HepG2 (cell line): ENCODE results near the gene USP38. TPM values are rescaled to one million over a fixed set of nuclear protein-coding genes. Genes with fewer than 3 reads are reported as not detected.

ENCODE experiments used
- ATAC-seq: fragments of 200-7000 bp; cut with Tn5 transposase; 3 replicates; pipeline ENCODE4 v1.9.1; 2020; ENCODE audit warnings: mild to moderate bottlenecking, moderate library complexity
- BruUV-seq: library from RNA; stranded (reverse); fragments of 400-500 nt; replicated peaks from 2 replicates; lab custom pipeline; 2021; lab: Mats Ljungman, UMichigan
- CTCF ChIA-PET: fragments of 300-600 bp; formaldehyde crosslinking; extraction: SDS; loops from one replicate; lab custom pipeline; 2021; ENCODE audit warnings: low total read pairs, inconsistent platforms, low intra/inter-chr PET ratio; lab: Yijun Ruan, JAX
- POLR2A ChIA-PET: fragments of 350-600 bp; sonication (Branson Sonifier 250); formaldehyde crosslinking; loops from one replicate; lab custom pipeline; 2020; ENCODE audit warnings: antibody characterized with exemption, inconsistent platforms; lab: Yijun Ruan, JAX
- DNase-seq: peaks from one replicate; pipeline ENCODE4 v3.0.0-alpha.2; 2015; ENCODE audit warnings: low spot score
- FAIRE-seq: peaks from 3 replicates; lab custom pipeline; 2011; peaks lifted over from hg19 to GRCh38; lab: Jason Lieb, UNC
- H2AFZ ChIP-seq: one replicate; pipeline ENCODE4 v1.6.1; 2011; ENCODE audit warnings: low read length, inconsistent platforms
- H3K27ac ChIP-seq: fragments of 300-600 bp; 3 replicates; pipeline ENCODE4 v1.8.0; 2011; ENCODE audit warnings: mixed run types, mild to moderate bottlenecking, mixed read lengths, low read length, inconsistent platforms; ENCODE audit not compliant: insufficient read depth; ENCODE audit errors: extremely low read length
- H3K27me3 ChIP-seq, 2 experiments: fragments of 200-600 bp in 1 of 2; 2 replicates in 1 of 2; 3 replicates in 1 of 2; pipeline versions ENCODE4 v1.6.0 to v1.8.0; 2011; ENCODE audit warnings: low read length in 2 of 2, mild to moderate bottlenecking in 2 of 2, moderate library complexity in 2 of 2, inconsistent platforms in 1 of 2; ENCODE audit not compliant: insufficient read depth in 2 of 2, control insufficient read depth in 1 of 2
- H3K36me3 ChIP-seq, 2 experiments: fragments of 200-600 bp in 1 of 2; replicated peaks in 1 of 2; 2 replicates in 1 of 2; 3 replicates in 1 of 2; pipeline versions ENCODE4 v1.5.1 to v1.8.0; 2011; ENCODE audit warnings: low read length in 2 of 2, inconsistent platforms in 1 of 2; ENCODE audit not compliant: insufficient read depth in 2 of 2, control insufficient read depth in 1 of 2
- H3K4me1 ChIP-seq: 2 replicates; pipeline ENCODE4 v1.5.1; 2012; ENCODE audit warnings: low read length, inconsistent platforms; ENCODE audit not compliant: insufficient read depth
- H3K4me2 ChIP-seq: 2 replicates; pipeline ENCODE4 v1.6.0; 2011; ENCODE audit warnings: low read depth, low read length, inconsistent platforms
- H3K4me3 ChIP-seq, 3 experiments: fragments of 200-600 bp in 1 of 3; sonication (generic), shearing (Covaris generic) in 1 of 3; replicated peaks in 1 of 3; 2 replicates each; pipeline ENCODE4 v1.5.1; 2011 to 2016; ENCODE audit warnings: low read length in 3 of 3, inconsistent platforms in 2 of 3, low read depth in 2 of 3, mild to moderate bottlenecking in 2 of 3, control low read depth in 1 of 3, mixed read lengths in 1 of 3; ENCODE audit not compliant: insufficient read depth in 1 of 3
- H3K79me2 ChIP-seq: one replicate; pipeline ENCODE4 v1.6.1; 2011; ENCODE audit warnings: low read length, inconsistent platforms; ENCODE audit not compliant: insufficient read depth
- H3K9ac ChIP-seq: 2 replicates; pipeline ENCODE4 v1.6.0; 2011; ENCODE audit warnings: mild to moderate bottlenecking, low read depth, low read length, inconsistent platforms; ENCODE audit not compliant: insufficient read depth
- H3K9me3 ChIP-seq: 2 replicates; pipeline ENCODE4 v1.5.1; 2012; ENCODE audit warnings: mild to moderate bottlenecking, low read length
- H4K20me1 ChIP-seq: 2 replicates; pipeline ENCODE4 v1.6.0; 2011; ENCODE audit warnings: inconsistent platforms, mild to moderate bottlenecking, low read length, moderate library complexity; ENCODE audit not compliant: insufficient read depth
- IRX3 ChIP-seq: sonication (generic); formaldehyde crosslinking; IDR thresholded peaks from 2 replicates; pipeline ENCODE4 v1.8.1; 2023; ENCODE audit warnings: mild to moderate bottlenecking, low read depth, missing genetic modification reagents, borderline replicate concordance
- NFE2L2 ChIP-seq: fragments of 150-350 bp; IDR thresholded peaks from 2 replicates; pipeline ENCODE4 v1.6.1; 2014; ENCODE audit warnings: low read length
- PAF1 ChIP-seq: IDR thresholded peaks from 2 replicates; pipeline ENCODE4 v1.6.1; 2016; ENCODE audit warnings: missing genetic modification reagents, missing compliant biosample characterization
- RNF2 ChIP-seq: fragments of 450-650 bp; conservative IDR thresholded peaks from 2 replicates; pipeline ENCODE4 v1.6.1; 2016; ENCODE audit warnings: low read depth
- ZKSCAN1 ChIP-seq: fragments of 150-350 bp; IDR thresholded peaks from 2 replicates; pipeline ENCODE4 v1.6.1; 2014; ENCODE audit warnings: low read length
- ZNF317 ChIP-seq: sonication (generic); formaldehyde crosslinking; IDR thresholded peaks from 2 replicates; pipeline ENCODE4 v1.5.0; 2020; ENCODE audit warnings: mild to moderate bottlenecking, missing genetic modification reagents
- ZNF337 ChIP-seq: sonication (generic); formaldehyde crosslinking; IDR thresholded peaks from 2 replicates; pipeline ENCODE4 v1.5.1; 2020; ENCODE audit warnings: missing genetic modification reagents, low read depth, mild to moderate bottlenecking, borderline replicate concordance
- WGBS: methylation state at CpG from one replicate; pipeline ENCODE4 v1.1.6; 2017; ENCODE audit warnings: low lambda C conversion rate; 5-methylcytosine and 5-hydroxymethylcytosine counted together
- in situ Hi-C: cut with HindIII; loops from 2 replicates; pipeline ENCODE4 v1.10.0; 2017; ENCODE audit warnings: low pct_unique_long_range_greater_than_20kb; ENCODE audit not compliant: extremely low pct_ligation_motif_present
- intact Hi-C: fragments of 100-400 bp; cut with micrococcal nuclease; formaldehyde crosslinking; loops from one replicate; pipeline ENCODE4 v1.10.0; 2022; ENCODE audit not compliant: unreplicated experiment
- polyA plus RNA-seq, 8 experiments: library from polyadenylated mRNA; depleted of rRNA in 3 of 8; stranded (reverse) in 7 of 8; unstranded in 1 of 8; fragments of >200 nt; fragmentation: Illumina TruSeq in 4 of 8; extraction: Trizol in 4 of 8; gene quantifications; 2 replicates each; pipeline versions ENCODE4 v1.2.1 to v1.2.3, GENCODE V29; 2011 to 2016; ENCODE audit warnings: low read depth in 4 of 8, missing spikeins in 1 of 8, mixed read lengths in 1 of 8; ENCODE audit not compliant: insufficient read depth in 1 of 8
- total RNA-seq, 5 experiments: library from RNA; depleted of rRNA; stranded (reverse); fragments of >200 nt; fragmentation: Illumina TruSeq; extraction: Trizol; gene quantifications; 2 replicates each; pipeline ENCODE4 v1.2.3, GENCODE V29; 2016; ENCODE audit warnings: low read depth in 1 of 5
- TF ChIP-seq, protein P1 (sequence below): sonication (generic); formaldehyde crosslinking; IDR thresholded peaks from 2 replicates; pipeline ENCODE4 v1.9.0; 2021; ENCODE audit warnings: missing genetic modification reagents, borderline replicate concordance

The USP38 gene
- total and polyA plus RNA-seq, 2 of the 13 experiments (the other 11 are each of a cell fraction or from before 2014, with no cell fraction given), result 4.5 to 11.8 TPM

DNA sequence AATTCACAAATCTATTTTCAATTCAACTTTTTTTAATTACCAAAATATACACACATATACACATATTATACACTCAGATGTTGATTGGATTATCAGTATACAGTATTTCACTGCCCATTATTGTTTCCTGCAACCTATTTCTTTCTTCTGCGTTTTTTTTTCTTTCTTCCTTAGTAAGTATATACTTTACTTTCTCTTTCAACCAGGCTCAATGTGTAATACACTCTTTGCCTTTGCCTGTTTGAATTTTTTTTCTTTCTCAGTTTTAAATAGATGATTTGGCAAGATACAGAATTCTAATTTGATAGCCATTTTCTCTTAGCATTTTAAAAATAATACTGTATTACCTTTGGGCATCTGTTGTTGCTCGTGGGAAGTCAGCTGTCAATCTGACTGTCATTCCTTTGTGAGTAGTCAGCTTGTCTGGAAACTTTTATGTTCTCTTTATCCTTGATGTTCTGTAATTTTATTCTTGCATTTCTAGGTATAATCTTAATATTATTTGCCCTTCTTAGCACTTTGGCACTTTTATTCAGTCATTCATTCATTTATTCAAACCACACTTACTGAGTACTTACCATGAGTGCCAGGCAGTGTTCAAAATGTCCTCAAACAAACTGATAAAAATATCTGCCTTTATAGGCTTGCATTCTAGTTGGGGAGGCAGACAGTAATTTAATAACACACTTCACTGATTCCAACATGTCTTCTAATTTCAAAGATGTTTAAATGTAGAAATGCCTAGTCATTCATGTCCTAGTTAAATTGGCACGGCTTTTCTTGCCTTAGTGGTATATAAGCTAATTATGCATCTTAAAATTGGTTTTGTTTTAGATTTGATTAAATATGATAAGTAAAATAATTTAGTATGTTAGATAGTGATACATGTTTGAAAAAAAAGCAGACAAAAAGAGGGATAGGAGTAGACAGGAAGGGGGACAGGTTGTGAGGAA is 3.7 kb downstream of the USP38 start:
- FAIRE-seq, result no peak
- in situ Hi-C loops, result loop anchor here (10.0 to 25.0 kb wide), 2 partner anchors 201 to 326 kb away; partner anchors contain the start of gene SMARCA5
- no peak for ATAC-seq
- Histone ChIP-seq H3K27ac (no peak overlapping the region), H3K4me1 (peaks cover 36% of the 10 kb centered on the region), H2AFZ (no peak overlapping the region), H3K4me2 (peak overlapping the region; percentile 81), H3K36me3 (peaks cover 0 to 37% of the 10 kb centered on the region in 2 experiments; a peak in 3 of 5 replicates), H3K4me3 (peak overlapping the region; percentile 83 to 100 (median 96); a peak in 4 of 6 replicates), H3K9ac (0 out of 2 replicates have a peak overlapping the region, but pooled peaks have one; percentile 82), H3K27me3 (no peaks in the 10 kb centered on the region; a peak in 1 of 5 replicates), H3K79me2 (peaks cover 59% of the 10 kb centered on the region), H4K20me1 (peaks cover 34% of the 10 kb centered on the region), H3K9me3 (no peaks in the 10 kb centered on the region)
- WGBS, result 60% methylated on average over 3 of the region's 3 CpGs
- intact Hi-C loops, result loop anchor here (5.0 to 10.0 kb wide), 3 partner anchors 39 to 1964 kb away; partner anchors contain the start of genes SMARCA5 and ZNF330
- TF ChIP-seq PAF1 (CRISPR knock-in tag) (no peak), IRX3 (no peak), NFE2L2 (0 out of 2 replicates have a peak, but pooled peaks have one; percentile 18), RNF2 (no peak), ZNF317 (CRISPR knock-in tag) (0 out of 2 replicates have a peak, but pooled peaks have one; percentile 45), ZKSCAN1 (no peak)
- DNase-seq, result no peak
- ChIA-PET POLR2A (interaction anchor here (1.5 kb wide), 1 partner anchor 148 kb away, joined by 3 read pairs; the partner anchor contains the start of gene GAB1), CTCF (no interaction called here)
- no TSS peak for BruUV-seq

DNA sequence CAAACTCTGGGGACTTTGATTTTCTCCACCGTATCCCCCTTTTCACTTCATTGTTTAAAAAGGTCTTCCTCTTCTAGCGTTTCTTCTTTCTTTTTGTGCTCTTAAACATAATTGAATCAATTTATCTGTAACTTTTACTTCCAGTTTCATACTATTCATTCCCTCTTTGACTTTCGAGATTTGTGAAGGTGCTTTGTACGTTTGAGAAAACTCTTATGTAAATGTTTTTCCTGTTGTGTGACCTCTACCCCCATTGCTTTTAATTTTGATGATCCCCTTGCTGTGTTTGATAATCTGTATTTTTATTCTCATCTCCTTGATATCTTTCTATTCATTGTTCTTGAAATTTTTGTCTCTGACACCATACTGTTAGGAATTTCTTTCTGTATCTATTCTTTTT is 4.8 kb downstream of the USP38 start:
- no TSS peak for BruUV-seq
- Histone ChIP-seq H3K4me2 (peak overlapping the region; percentile 2; the same call in 1 of the 2 replicates), H3K36me3 (peaks cover 0 to 42% of the 10 kb centered on the region in 2 experiments; a peak in 4 of 5 replicates), H3K79me2 (peaks cover 60% of the 10 kb centered on the region), H3K9me3 (no peaks in the 10 kb centered on the region), H3K4me1 (peaks cover 30% of the 10 kb centered on the region), H3K27me3 (no peaks in the 10 kb centered on the region; a peak in 1 of 5 replicates), H2AFZ (no peak overlapping the region), H3K27ac (no peak overlapping the region), H4K20me1 (peaks cover 34% of the 10 kb centered on the region), H3K4me3 (no peak overlapping the region), H3K9ac (no peak overlapping the region)
- intact Hi-C loops (loop anchor here (5.0 to 10.0 kb wide), 3 partner anchors 38 to 1965 kb away; partner anchors contain the start of genes SMARCA5 and ZNF330), in situ Hi-C loops (loop anchor here (10.0 to 25.0 kb wide), 2 partner anchors 202 to 325 kb away; partner anchors contain the start of gene SMARCA5)
- ATAC-seq, result no peak
- ChIA-PET POLR2A (interaction anchor here (1.5 kb wide), 1 partner anchor 147 kb away, joined by 3 read pairs; the partner anchor contains the start of gene GAB1), CTCF (no interaction called here)
- WGBS, result 80% methylated on average over 4 of the region's 4 CpGs
- TF ChIP-seq, protein P1, sequence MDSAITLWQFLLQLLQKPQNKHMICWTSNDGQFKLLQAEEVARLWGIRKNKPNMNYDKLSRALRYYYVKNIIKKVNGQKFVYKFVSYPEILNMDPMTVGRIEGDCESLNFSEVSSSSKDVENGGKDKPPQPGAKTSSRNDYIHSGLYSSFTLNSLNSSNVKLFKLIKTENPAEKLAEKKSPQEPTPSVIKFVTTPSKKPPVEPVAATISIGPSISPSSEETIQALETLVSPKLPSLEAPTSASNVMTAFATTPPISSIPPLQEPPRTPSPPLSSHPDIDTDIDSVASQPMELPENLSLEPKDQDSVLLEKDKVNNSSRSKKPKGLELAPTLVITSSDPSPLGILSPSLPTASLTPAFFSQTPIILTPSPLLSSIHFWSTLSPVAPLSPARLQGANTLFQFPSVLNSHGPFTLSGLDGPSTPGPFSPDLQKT (CRISPR knock-in tag), result no peak
- no peak for TF ChIP-seq ZNF337 (CRISPR knock-in tag)
- no peak for DNase-seq
- FAIRE-seq, result no peak
